PC-3 (cell line): ENCODE data around the gene INF2.

Experiments
- EZH2phosphoT487 ChIP-seq: fragments of 300-600 bp; sonication (generic); IDR thresholded peaks from 2 replicates; pipeline ENCODE4 v1.6.1; 2018; ENCODE audit warnings: mild to moderate bottlenecking, antibody characterized with exemption, low read length, borderline replicate concordance
- TF ChIP-seq, protein P1 (sequence below): fragments of 300-600 bp; sonication (generic); conservative IDR thresholded peaks from 2 replicates; pipeline ENCODE4 v1.5.1; 2017; ENCODE audit warnings: antibody characterized with exemption, low read depth, mild to moderate bottlenecking, low read length

DNA sequence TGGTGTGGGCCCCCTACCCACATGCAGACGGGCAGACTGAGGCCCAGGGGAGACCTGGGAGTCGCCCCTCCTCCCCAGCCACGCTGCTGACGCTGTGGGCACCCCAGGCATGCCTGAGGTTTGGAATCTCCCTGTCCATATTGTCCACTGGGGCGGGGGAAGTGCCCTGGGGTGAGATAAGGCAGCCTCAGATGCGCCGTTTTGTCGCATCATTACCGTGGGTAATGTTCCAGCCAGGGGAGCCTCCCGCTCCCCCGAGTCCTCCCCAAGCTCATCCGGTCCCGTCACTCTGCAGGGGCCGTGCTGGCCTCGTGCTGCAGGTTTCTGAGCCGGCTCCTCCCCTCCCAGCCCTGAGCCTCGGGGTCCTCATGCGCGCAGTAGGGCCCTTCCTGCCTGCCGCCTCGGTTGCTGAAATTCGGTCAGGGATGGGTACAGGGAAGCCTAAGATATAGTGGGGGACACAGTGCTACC, 11.4 kb downstream of the INF2 start:
- TF ChIP-seq, protein P1, sequence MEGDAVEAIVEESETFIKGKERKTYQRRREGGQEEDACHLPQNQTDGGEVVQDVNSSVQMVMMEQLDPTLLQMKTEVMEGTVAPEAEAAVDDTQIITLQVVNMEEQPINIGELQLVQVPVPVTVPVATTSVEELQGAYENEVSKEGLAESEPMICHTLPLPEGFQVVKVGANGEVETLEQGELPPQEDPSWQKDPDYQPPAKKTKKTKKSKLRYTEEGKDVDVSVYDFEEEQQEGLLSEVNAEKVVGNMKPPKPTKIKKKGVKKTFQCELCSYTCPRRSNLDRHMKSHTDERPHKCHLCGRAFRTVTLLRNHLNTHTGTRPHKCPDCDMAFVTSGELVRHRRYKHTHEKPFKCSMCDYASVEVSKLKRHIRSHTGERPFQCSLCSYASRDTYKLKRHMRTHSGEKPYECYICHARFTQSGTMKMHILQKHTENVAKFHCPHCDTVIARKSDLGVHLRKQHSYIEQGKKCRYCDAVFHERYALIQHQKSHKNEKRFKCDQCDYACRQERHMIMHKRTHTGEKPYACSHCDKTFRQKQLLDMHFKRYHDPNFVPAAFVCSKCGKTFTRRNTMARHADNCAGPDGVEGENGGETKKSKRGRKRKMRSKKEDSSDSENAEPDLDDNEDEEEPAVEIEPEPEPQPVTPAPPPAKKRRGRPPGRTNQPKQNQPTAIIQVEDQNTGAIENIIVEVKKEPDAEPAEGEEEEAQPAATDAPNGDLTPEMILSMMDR: no peak
- TF ChIP-seq EZH2phosphoT487: no peak
